HG02884 (cell line): ENCODE data around the gene ERC2.

ENCODE experiments used
- ATAC-seq: cut with Tn5 transposase; IDR thresholded peaks from one replicate; pipeline ENCODE4 v1.9.1; 2021; ENCODE audit warnings: mild to moderate bottlenecking, moderate library complexity; ENCODE audit not compliant: unreplicated experiment

The ERC2 gene

DNA sequence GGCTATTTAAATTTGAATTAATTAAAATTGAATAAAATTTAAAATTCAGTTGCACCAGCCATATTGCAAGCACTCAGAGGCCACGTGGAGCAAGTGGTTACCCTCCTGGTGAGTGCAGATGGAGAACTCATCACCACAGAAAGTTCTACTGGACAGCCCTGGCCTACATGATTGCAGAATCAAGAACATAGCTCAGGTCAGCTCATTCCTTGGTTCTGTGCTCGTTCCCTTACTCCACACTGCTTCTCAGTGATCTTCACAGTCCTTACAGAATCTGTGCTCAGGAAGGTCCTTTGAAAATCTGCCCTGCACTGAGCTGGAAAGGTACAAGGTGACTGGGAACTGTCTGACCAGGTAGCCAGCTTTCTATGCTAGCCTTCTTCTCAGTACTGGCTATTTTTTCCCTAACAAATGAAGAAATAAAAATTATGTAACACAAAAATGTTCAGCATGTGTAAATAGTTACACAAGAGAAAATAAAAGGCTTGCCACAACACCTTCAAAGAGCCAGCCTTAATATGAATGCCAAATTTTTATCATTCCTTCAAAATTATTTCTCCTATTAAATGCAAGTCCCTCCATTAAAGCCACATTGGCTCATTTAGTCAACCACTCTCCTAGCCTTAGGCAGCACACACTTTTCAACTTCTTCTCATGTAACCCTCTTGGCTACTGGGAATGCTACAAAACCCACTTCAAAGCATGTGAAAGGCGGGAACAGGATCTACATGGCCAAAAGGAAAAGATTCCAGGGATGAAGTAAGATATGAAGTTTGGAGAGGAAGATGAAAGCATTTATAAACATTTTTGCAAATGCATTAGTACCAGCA lies 654.8 kb downstream of the ERC2 start:
- no peak for ATAC-seq

DNA sequence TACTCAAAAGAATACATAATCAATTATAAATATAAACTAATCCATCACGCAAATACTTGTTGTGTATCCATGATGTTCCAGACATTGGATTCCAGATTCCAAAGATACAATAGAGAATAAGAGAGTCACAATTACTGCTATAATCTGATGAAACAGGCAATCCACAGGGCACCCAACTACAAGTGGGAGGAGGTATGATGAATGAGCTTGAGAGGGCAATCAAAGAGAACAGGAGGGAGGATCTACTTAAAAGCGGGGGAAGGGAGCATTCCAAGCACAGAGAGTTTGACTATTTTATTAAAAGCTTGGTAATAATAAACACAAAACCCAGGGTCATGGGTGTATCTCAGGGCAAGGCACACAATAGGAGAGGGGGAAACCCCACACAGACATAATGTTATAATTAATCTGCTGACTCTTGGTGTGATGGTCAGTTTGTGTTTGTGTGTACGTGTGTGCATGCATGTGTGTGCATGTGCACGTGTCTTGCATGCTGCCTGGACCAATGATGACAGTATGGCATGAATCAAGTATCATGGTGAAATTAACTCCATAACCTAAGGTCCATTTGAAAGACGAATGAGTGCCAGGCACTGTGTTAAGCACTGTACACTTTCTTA lies 655.8 kb downstream of the ERC2 start:
- no peak for ATAC-seq

DNA sequence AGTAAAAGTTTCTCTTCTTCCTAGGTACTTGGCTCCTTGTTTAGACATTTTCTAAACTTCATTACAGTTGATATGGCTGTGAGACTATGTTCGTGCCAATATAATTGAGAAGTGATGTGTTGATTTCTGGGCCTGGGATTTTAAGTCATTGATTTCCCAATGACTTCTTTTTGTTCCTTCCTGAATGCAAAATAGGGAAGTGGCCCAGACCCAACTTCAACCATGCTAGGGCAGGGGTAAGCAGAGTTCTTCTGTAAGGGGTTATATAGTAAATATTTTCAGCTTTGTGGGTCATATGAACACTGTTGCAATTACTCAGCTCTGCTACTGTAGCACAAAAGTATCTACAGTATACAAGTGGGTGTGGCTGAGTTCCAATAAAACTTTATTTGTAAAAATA lies 661.1 kb downstream of the ERC2 start:
- no peak for ATAC-seq

DNA sequence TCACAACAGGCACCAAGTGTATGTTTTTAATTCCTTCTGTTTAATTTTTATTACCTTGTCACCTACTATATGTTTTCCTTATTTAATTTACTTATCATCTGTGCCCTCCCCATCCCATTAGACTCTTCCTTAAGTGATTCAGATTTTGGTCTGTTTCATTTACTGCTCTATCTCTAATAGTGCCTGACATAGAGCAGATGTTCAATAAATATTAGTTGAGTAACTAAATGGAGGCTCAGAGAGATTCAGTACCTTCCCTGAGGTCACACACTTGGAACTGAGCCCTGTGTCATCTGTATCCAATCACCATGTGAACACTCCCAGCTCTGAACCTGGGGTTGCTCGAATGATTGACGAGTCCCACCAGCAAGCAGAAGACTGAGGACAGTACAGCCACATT lies 663.1 kb downstream of the ERC2 start:
- ATAC-seq: no peak

DNA sequence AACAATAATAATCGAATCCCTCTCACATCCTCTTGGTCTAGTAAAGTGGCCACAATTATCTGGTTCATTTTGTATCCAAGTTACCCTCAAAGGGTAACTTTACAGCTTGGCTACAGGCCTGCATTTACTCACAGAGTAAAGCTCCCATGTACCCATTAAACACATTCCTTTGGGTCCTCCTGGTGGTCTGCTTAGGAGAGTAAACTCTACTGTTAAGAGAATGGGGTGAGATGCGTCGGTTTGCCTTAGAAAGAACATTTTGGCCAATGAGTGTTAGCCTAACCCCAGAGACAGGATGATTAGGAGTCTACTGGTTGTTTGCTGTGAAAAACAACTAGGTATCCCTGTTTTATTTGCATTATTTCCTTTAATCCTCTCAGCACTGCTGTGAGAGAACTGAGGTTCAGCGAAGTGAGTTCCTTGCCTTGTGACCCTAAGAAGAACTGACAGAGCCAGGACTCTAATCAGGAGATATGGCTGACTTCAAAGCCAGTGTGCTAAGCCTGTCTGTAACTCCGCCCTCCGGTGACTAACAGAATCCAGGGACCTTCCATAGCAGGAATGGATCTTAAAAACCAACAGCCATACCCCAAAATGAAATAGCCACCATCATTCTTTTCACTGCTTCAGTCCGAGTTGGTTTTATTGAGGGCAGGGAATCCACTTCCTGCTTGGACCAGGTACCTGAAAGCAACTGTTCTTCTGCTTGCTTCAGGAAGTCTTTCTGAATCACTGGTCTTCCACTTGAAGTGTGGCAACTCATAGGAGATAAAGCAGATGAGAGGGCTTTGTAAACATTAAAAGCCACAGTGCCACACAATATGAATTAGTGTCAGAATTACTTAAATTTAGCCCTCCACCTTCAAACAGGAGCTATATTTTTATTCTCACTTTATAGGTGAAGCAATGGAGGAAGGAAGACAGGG lies 663.8 kb downstream of the ERC2 start:
- no peak for ATAC-seq

DNA sequence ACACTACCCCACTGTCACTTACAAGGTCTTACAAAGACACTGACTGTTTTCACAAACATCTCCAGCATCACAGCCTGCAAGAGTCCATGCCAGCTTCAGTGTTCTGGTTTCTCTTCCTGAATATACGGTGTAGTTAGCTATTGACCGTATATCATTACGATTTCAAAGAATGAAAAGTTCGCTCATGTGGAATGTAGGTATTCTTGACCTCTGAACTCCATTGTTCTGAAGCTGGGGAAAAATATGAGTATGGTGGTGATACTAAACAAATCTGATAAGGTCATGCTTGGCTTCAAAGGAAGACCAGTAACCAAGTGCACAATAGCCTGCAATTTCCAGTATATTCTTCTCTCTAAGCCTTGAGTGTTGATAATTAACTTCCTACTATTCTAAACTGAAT lies 665.5 kb downstream of the ERC2 start:
- ATAC-seq: no peak

DNA sequence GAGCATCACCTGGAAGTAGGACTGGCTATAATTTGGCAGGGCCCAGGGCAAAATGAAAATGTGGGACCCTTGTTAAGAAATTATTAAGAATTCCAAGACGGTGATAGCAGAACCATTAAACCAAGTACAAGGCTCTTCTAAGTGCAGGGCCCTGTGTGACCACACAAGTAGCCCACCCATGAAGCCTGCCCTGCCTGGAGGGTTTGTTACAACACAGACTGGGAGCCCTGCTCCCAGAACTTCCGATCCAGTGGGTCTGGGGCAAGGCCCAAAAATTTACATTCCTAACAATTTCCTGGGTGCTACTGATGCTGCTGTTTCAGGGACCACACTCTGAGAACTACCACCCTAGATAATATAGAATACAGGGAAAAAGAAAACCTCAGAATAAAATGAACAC lies 666.6 kb downstream of the ERC2 start:
- ATAC-seq: no peak

DNA sequence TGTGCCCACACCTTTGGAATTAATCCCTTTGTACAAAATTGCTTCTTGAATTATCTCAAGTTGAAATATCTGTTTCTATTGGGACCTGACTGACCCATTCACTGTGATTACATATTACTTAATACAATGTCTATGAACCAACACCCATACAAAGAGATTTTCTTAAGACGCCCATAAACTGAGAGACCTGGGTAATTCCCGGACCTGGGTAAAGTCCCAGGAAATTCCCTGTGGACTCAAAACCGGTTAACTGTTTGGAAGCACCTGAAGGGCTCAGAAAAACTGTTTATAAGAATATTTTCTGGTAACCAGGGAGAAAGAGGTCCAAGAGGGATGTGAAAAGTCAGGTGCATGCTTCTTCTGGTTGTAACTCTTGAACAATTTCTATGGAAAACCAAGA lies 667.2 kb downstream of the ERC2 start:
- no peak for ATAC-seq

DNA sequence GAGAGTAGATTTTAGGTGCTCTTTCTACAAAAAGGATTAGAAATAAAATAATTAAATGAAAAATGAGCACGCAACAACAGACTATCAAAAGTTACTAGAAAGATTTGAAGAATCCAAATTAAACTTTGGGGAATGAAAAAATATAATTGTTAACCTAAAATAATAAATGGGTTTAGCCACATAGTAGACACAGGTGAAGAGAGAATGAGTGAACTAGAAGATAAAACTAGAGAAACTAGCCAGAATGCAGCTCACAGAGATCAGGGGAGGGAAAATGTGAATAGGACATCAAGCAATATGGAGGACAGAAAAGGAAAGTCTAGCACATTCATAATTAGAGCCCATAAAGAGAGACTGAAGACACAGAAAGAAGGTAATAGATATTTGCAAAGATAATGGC lies 670.5 kb downstream of the ERC2 start:
- no peak for ATAC-seq

DNA sequence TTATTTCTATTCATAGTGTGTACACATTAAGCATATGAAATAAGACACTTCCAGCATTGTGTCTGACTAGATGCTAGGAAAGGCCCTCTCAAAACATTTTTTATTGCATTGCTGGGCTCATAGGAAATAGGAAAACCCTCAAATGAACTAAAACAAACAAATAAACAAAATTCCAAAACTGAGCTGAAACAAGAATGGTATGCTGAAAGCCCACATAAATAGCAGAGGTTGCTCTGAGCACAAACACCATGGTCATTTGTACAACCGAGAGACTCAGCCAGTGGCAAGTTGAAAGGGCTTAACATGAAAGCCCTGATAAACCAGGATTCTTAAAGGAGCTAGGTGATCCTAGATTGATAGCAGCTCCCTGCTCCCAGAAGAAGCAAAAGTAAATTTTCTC lies 671.2 kb downstream of the ERC2 start:
- ATAC-seq: no peak

DNA sequence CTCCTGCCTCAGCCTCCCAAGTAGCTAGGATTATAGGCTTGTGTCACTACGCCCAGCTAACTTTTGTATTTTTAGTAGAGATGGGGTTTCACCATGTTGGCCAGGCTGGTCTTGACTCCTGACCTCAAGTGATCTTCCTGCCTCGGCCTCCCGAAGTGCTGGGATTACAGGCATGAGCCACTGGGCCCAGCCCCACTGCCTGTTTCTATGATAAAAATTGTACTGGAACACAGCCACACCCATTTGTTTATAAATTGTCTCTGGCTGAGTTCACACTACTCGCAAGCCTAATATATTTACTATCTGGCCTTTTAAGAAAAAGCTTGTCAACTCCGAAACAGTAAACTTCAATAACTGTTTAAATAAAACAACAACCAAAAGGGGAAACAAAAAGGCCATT lies 671.7 kb downstream of the ERC2 start:
- ATAC-seq: no peak

DNA sequence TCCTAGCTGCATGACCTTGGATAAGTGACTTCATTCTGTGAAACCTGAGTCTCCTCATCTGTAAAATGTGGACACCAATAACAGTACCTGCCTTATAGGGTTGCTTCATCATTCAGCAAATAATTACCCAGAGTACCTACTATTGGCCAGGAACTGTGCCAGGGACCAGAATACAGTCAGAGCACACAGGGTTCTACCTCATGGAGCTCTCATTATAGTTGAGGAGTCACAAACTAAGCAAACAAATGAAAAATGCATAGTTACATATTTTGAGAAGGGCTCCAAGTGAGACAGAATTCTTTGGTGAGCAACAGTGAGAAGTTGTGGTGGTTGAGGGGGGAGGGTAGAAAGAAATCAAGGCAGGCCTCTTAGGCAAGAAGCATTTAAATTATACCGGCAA lies 672.5 kb downstream of the ERC2 start:
- ATAC-seq: no peak

DNA sequence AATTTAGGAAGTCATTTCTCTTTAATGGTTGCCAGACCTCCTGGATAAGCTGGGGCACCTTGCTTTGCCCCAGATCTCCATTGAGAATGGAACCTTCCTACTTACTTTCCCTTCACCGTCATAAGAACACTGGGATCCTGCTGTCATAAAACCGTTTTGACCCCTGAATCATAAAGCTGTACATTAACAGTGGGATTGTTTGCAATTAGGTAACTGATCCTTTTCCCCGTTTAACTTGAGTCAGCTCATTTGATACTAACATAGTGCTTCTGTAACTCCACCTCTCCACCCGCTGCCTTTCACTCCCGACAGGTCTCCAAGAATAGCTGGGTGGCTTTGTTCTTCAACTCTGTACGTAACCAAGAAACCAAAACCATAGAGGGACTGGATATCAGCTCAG lies 673.0 kb downstream of the ERC2 start:
- ATAC-seq: no peak

DNA sequence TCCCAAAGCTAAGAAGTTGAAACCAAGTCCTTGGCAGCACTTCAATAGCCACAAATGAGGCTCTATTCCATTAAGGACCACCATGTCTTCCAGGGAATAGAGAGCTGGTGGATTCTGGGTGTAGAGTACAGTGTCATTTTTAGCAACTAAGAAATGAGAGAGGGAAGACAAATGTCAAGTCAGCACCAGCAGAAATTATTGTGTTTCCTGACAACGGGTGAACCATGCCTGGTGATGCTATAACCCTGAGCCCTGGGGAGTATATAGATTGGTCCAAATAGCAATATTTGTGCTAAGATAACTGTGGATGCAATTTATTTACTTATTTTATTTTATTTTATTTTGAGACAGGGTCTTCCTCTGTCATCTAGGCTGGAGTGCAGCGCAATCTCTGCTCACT lies 675.5 kb downstream of the ERC2 start:
- no peak for ATAC-seq

DNA sequence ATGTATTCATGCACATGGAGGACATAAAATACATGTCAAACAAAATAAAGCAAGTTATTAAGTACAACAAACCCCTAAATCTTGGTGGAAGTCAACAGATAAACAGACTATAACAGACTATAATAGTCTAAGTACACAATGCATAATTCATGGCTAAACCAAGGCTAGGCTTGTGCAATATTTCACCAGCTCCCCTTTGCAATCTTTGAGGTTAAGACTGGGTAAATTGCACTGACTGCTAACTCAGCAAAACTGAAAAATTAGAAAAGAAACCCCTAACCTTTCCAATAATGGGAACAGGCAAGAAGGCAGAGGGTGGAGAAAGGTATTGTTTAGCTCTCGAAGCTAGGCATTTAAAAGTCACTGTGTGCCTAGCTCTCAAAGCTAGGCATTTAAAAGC lies 676.3 kb downstream of the ERC2 start:
- ATAC-seq: no peak

DNA sequence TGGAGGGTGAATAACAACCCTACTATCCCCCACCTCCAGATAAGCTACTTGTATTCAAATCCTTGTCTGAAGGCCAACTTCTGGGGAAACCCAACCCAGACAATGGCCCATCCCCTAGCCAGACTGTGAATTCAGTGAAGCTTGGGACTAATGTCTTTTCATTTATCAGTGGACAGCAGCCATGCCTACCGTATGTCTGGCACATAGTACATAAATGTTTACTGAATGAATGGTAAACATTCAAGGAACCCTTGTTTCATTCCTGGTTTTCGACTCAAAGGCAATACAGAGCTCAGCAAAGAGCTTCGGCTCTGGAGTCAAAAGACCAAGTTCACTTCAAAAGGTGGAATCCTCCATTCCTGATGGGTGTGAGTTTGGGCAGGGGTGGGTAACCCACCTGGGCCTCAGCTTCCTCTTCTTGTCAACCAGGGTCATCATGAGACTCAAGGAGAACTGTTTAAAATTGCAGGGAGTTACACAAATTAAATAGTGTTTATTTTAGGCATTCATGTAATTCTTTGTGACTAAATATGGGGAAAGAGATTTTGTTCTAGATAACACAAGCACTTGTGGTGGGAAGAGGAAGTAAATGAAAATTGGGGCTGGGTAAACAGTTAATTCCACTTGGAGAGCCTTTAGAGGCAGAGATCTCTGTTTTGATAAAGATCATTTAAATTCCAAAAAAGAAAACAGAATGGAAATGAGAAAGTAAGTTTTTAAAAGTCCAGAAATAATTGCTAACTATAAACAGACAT lies 677.5 kb downstream of the ERC2 start:
- ATAC-seq: no peak

DNA sequence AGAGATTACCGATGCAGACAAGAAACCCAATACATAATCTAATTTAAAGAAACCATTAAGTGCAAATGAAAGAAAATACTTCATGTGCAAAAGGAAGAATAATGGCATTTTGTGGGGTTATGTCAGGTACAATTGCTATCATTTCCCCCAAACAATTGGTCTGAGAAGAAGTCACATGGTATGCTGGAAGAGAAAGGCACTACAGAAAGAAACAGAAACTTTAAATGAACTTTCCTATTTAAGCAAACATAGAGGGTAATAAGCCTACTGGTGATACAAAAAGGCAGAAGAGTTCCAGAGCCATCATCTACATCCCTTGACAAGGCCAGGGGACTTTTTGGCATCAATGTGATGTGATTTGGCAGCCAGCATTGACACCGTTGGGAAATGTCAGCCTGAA lies 678.8 kb downstream of the ERC2 start:
- no peak for ATAC-seq

DNA sequence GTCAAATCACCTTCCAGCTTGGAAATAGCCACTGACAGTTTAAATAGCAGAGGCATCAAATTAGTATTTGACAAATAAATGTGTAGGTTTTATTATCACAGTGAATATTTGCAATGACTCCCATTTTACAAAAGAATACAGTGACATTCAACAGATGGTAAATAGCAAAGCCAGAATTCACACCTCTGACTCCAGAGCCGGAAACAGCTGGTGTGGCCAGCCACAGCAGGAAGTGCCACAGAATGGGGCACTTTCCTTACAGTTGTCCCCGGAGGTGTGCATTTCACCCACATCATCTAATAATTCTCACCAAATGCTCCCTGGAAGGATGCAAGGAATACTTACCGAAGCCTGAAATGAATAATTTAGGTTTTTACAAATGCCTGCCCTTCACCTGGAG lies 685.5 kb downstream of the ERC2 start:
- ATAC-seq: no peak

DNA sequence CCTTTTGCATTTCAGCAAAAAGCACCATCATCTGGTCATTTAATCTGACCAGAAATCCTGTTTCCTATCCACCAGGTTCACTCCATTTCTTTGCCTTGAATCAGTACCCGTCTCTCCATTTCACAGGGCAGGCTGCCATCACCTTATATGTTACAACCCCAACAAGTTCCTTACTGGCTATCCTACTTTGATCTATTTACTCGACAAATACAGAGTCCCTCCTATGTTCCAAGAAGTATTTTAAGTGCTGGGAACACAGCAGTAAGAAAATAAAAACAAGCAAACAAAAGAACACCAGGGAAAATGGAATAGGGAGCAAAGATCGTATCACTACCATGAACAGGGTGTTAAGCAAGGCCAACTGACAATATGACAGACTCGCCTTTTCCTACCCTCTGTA lies 685.9 kb downstream of the ERC2 start:
- ATAC-seq: no peak

DNA sequence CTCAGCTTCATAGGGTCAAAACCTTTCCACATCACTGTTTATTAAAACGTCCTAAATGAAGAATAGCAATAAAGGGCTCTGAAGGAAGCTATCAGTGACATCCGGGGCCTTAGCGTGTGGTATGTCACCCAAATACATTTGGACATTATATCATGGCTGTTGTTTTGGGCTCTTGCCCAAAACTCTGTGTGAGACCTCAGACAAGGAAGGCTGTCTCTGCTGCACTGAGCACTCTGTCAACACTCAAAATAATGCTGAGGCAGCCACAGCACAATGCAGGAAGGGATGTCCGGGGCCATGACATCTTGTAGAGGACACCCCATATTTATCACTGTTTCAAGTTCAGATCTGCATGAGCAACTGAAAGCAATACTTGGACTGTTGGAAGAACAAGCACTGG lies 687.4 kb downstream of the ERC2 start:
- no peak for ATAC-seq

DNA sequence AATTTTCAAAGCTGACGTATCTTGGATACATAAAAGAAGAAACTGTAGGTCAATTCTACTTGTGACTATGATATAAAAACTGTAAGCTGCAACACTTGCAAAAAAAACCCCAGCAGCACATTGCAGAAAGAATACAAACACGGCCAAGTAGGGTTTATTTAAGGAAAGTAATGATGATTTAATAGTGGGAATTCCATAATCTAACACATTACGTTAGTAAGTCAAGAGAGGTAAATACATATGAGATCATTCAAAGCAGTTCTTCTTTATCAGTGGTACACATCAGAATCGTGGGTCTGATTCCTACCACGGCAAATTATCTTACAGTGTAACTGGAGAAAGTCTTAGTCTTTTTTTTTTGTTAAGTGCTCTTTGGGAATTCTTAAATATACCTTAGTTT lies 688.7 kb downstream of the ERC2 start:
- no peak for ATAC-seq
